PC-9 (cell line): ENCODE data around the gene LAYN.

Experiments
- EZH2 ChIP-seq: fragments of 200-600 bp; sonication (generic); IDR thresholded peaks from 2 replicates; pipeline ENCODE4 v1.8.0; 2017; ENCODE audit warnings: antibody characterized with exemption, low read depth
- TF ChIP-seq, protein P1 (sequence below): fragments of 200-600 bp; sonication (generic); conservative IDR thresholded peaks from 2 replicates; pipeline ENCODE4 v1.6.1; 2017; ENCODE audit warnings: mixed run types, antibody characterized with exemption, mild to moderate bottlenecking, moderate library complexity

DNA sequence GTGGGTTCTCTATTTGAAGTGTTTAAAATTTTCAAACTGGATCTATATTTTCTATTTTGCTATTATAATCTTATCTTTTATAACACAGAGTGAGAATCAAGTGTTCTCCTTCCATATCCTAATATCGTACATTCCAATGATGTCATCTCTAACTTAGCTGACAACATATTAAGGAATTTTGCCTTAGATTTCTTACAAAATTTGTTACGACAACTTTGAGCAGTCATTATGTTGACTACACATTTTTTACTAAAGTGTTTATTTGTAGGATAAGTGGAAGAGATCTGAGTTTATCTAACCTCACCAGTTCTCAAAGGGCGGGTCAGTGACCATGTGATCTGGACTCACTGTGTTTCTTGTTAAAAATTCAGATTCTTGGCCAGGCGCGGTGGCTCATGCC is 41.0 kb upstream of the LAYN start:
- TF ChIP-seq, protein P1, sequence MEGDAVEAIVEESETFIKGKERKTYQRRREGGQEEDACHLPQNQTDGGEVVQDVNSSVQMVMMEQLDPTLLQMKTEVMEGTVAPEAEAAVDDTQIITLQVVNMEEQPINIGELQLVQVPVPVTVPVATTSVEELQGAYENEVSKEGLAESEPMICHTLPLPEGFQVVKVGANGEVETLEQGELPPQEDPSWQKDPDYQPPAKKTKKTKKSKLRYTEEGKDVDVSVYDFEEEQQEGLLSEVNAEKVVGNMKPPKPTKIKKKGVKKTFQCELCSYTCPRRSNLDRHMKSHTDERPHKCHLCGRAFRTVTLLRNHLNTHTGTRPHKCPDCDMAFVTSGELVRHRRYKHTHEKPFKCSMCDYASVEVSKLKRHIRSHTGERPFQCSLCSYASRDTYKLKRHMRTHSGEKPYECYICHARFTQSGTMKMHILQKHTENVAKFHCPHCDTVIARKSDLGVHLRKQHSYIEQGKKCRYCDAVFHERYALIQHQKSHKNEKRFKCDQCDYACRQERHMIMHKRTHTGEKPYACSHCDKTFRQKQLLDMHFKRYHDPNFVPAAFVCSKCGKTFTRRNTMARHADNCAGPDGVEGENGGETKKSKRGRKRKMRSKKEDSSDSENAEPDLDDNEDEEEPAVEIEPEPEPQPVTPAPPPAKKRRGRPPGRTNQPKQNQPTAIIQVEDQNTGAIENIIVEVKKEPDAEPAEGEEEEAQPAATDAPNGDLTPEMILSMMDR, result no peak
- no peak for TF ChIP-seq EZH2
